ENCODE results near the gene DNAJC3. TPM values are rescaled to one million over a fixed set of nuclear protein-coding genes. Genes with fewer than 3 reads are reported as not detected.

Gene DNAJC3
- total RNA-seq, 4 donors from 2014 or later: 49.1 to 73.3 (median 53.1) TPM

DNA sequence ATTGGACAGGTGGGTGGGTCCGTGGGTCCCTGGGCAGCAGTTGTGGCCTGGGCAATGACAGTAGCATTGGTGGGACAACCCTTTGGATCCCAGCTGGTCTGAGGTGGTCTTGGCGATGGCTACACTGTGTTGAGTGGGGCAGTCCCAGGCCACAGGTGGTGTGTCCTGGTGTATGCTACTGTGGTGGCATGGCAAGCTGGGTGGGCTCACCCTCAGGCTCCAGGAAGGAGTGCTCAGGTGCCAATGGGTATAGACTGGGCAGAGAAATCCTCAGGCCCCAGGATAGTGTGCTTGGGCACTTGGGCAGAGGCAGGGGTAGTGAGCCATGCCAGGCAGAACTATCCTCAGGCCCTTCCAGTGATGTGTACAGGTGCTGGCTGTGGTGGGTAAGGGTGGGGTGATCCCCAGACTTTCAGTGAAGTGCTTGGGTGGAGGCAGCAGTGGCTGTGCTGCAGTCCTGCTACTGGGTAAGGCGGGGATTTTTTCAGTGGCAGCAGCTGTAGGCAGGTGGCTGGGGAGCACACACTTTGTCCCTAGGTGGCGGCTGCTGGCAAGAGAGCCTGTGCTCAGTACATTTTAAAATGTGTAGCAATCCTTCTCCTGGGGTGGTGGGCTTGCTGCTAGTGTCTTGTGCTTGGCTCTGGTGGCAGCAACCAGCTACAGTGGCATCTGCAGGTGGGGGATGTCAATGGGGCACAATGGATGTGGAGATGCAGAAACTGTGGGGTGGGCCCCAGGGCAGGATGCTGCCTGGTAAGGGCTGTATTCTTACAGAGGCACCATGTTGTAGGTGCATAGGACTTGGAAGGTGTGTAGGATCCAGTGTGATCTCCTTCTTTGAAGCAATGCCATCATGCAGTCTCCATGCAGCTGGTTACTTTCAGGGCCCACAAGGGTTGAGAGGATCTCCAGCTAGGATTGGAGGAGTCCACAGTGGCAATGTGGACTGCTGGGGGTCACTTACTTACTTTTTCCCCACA lies 64.9 kb downstream of the DNAJC3 start:
- no peak overlapping the region for H3K27ac ChIP-seq
- ATAC-seq: no peak
- H3K4me3 ChIP-seq: no peak overlapping the region
- peaks cover 0 to 2% (median 0%) of the 10 kb centered on the region in 3 donors for H3K4me1 ChIP-seq
- H3K9me3 ChIP-seq: no peaks in the 10 kb centered on the region
- H3K36me3 ChIP-seq: no peaks in the 10 kb centered on the region
- no peaks in the 10 kb centered on the region for H3K27me3 ChIP-seq
- TF ChIP-seq POLR2AphosphoS5 (IDR thresholded peaks at IDR 0.05) (no peak), POLR2A (IDR thresholded peaks at IDR 0.05) (no peak), EP300 (IDR thresholded peaks at IDR 0.05) (no peak)
- TF ChIP-seq, protein P1, sequence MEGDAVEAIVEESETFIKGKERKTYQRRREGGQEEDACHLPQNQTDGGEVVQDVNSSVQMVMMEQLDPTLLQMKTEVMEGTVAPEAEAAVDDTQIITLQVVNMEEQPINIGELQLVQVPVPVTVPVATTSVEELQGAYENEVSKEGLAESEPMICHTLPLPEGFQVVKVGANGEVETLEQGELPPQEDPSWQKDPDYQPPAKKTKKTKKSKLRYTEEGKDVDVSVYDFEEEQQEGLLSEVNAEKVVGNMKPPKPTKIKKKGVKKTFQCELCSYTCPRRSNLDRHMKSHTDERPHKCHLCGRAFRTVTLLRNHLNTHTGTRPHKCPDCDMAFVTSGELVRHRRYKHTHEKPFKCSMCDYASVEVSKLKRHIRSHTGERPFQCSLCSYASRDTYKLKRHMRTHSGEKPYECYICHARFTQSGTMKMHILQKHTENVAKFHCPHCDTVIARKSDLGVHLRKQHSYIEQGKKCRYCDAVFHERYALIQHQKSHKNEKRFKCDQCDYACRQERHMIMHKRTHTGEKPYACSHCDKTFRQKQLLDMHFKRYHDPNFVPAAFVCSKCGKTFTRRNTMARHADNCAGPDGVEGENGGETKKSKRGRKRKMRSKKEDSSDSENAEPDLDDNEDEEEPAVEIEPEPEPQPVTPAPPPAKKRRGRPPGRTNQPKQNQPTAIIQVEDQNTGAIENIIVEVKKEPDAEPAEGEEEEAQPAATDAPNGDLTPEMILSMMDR (IDR thresholded peaks at IDR 0.05): no peak
- 100% methylated on average over 1 of the region's 4 CpGs; no CpG with 5 or more reads in 1 of the 2 donors for WGBS, 2 donors (ENCODE audit: low coverage in 1 of 2)

DNA sequence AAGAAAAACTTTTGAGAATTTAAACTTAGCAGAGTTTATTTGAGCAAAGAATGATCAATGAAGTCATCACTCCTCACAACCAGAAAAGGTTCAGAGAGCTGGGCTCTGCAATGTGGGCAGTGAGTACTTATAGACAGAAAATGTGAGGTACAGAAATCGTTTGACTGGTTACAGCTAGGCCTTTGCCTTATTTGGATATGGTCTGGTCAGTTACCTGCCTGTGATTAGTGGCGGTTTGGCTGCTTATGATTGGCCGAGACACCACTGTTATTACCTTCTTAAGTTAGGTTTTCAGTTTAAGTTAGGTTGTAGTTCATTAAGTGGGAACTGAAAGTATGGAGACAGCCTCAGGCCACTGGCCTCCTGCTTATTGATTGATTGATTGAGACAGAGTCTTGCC lies 66.3 kb downstream of the DNAJC3 start:
- Histone ChIP-seq H3K27me3 (no peaks in the 10 kb centered on the region), H3K27ac (no peak overlapping the region), H3K4me1 (peaks cover 0 to 14% (median 0%) of the 10 kb centered on the region in 3 donors), H3K36me3 (no peaks in the 10 kb centered on the region), H3K9me3 (no peaks in the 10 kb centered on the region), H3K4me3 (no peak overlapping the region)
- no peak for ATAC-seq
- WGBS, 2 donors (ENCODE audit: low coverage in 1 of 2): 67 to 85% methylated on average over 1 to 3 of the region's 3 CpGs
- TF ChIP-seq POLR2A (IDR thresholded peaks at IDR 0.05) (no peak), POLR2AphosphoS5 (IDR thresholded peaks at IDR 0.05) (no peak), EP300 (IDR thresholded peaks at IDR 0.05) (no peak)
- TF ChIP-seq, protein P1 (IDR thresholded peaks at IDR 0.05): no peak

DNA sequence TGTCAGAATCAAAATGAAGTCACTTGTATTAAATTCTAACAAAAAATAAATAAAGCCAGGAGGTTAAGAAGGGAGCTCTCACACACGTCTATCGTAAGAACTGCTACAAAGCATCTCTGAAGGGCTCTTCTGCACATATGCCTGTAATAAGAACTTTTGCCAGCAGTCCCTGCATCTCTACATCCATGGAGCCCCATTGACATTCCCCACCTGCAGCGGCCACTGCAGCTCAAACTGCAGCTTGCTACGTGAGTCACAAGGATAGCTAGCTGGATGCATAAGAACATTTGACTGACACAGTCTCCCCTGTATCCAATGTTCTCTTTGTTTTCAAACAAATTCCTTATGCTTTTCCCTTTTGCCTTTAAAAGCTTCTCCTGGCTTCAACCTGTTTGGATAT lies 68.3 kb downstream of the DNAJC3 start:
- TF ChIP-seq EP300 (IDR thresholded peaks at IDR 0.05): no peak
- TF ChIP-seq, protein P1 (IDR thresholded peaks at IDR 0.05): no peak
- no peak for TF ChIP-seq POLR2A (IDR thresholded peaks at IDR 0.05)
- TF ChIP-seq POLR2AphosphoS5 (IDR thresholded peaks at IDR 0.05): no peak

DNA sequence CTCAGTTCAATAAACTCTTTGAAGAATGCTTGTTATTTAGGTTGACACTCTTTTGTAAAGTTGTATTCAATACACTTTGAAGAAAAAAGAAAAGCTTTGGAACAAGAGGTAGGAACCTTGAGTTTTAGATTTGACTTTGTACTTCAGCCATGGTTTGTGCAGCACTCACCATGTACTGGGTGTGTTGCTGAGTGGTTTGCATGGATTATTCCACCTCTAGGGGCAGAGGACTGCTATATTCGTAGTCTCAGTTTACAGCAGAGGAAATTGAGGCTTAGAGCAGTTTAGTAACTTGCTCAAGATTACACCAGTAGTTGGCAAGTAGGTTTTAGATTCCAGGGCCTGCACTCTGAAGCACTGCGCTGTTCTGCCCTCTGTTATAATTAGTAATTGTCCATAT lies 68.8 kb downstream of the DNAJC3 start:
- no peaks in the 10 kb centered on the region for H3K9me3 ChIP-seq
- no peaks in the 10 kb centered on the region for H3K36me3 ChIP-seq
- no peak overlapping the region for H3K4me3 ChIP-seq
- peaks cover 0 to 14% (median 0%) of the 10 kb centered on the region in 3 donors for H3K4me1 ChIP-seq
- 68 to 86% methylated on average over 2 of the region's 2 CpGs for WGBS, 2 donors (ENCODE audit: low coverage in 1 of 2)
- no peak for ATAC-seq
- H3K27me3 ChIP-seq: no peaks in the 10 kb centered on the region
- H3K27ac ChIP-seq: no peak overlapping the region
- no peak for TF ChIP-seq POLR2A (IDR thresholded peaks at IDR 0.05)
- TF ChIP-seq, protein P1 (IDR thresholded peaks at IDR 0.05): no peak
- no peak for TF ChIP-seq POLR2AphosphoS5 (IDR thresholded peaks at IDR 0.05)
- TF ChIP-seq EP300 (IDR thresholded peaks at IDR 0.05): no peak

More for the DNA sequence above, 68.3 kb downstream of the DNAJC3 start:
- 82 to 87% methylated on average over 4 of the region's 4 CpGs for WGBS, 2 donors (ENCODE audit: low coverage in 1 of 2)
- no peaks in the 10 kb centered on the region for H3K27me3 ChIP-seq
- no peak for ATAC-seq
- H3K27ac ChIP-seq: no peak overlapping the region
- H3K36me3 ChIP-seq: no peaks in the 10 kb centered on the region
- H3K4me3 ChIP-seq: no peak overlapping the region
- no peaks in the 10 kb centered on the region for H3K9me3 ChIP-seq
- H3K4me1 ChIP-seq: peaks cover 0 to 14% (median 0%) of the 10 kb centered on the region in 3 donors
